Ovary (tissue), 3 donors: ENCODE data around the gene ADAMTS17.

Source experiments
- POLR2A ChIP-seq: fragments of 450-650 bp; IDR thresholded peaks from one replicate; pipeline ENCODE4 v1.6.1; 2017; ENCODE audit warnings: antibody characterized with exemption, mild to moderate bottlenecking, moderate library complexity
- TF ChIP-seq, protein P1 (sequence below), 3 donors: fragments of 450-650 bp in 2 of 3; fragments of 200-600 bp in 1 of 3; IDR thresholded peaks; one replicate each; pipeline versions ENCODE4 v1.5.1 to v1.8.0; 2016 to 2022; ENCODE audit warnings: antibody characterized with exemption in 3 of 3, mild to moderate bottlenecking in 1 of 3
- donor health status: DM: no; HTN: no; CAD: no.

DNA sequence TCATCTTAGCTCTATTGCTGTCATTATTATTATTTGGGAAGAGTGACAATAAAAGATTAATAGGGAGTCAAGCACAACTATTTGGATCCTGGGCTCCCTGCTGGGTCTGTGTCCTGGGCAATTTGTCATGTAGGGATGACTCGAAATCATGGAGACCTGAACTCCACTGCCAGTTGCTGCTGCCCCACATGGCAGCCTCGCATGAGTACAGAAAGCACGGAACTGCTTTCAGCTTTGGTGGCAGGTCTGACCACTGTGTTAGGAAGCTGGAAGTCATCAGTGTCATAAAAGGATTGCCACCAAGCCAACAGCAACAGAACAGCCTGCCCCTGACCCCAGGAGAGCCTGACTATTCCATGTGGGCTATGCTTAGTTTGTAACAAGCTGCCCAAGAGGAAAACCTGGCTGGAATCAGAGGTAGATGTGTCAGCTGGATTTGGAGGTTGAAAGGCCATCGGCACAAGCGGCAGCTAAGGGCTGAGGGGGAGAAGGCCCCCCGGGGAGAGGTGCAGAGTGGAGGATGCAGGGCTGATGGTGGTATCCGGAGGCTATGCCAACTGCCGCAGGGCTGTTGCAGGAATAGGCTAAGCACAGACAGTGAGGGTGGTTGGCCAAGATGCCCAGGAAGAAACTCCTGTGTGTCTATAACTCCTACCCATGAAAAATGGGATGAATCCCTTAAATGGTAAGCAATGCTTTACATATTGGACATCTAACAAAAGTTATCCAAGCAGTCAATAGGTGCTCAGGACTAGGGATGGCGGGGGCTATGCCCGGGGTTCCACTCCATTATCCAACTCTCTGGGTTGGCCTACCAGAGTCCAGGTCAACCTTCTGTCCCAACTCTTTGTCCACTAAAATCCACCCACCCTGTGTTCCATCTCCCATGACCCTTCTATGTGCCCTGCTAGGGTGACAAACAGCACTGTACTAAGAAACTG, 291.6 kb downstream of the ADAMTS17 start:
- TF ChIP-seq, protein P1, sequence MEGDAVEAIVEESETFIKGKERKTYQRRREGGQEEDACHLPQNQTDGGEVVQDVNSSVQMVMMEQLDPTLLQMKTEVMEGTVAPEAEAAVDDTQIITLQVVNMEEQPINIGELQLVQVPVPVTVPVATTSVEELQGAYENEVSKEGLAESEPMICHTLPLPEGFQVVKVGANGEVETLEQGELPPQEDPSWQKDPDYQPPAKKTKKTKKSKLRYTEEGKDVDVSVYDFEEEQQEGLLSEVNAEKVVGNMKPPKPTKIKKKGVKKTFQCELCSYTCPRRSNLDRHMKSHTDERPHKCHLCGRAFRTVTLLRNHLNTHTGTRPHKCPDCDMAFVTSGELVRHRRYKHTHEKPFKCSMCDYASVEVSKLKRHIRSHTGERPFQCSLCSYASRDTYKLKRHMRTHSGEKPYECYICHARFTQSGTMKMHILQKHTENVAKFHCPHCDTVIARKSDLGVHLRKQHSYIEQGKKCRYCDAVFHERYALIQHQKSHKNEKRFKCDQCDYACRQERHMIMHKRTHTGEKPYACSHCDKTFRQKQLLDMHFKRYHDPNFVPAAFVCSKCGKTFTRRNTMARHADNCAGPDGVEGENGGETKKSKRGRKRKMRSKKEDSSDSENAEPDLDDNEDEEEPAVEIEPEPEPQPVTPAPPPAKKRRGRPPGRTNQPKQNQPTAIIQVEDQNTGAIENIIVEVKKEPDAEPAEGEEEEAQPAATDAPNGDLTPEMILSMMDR (IDR thresholded peaks at IDR 0.05) = no peak
- no peak for TF ChIP-seq POLR2A
